MM.1S (cell line): ENCODE data around the gene ASZ1.
"Not testable (repeated sequence)": the region's sequence is repeated elsewhere in the genome, so short reads cannot be mapped to it uniquely, and the experiment has no call there.

ENCODE experiments used
- DNase-seq: peaks from one replicate; pipeline ENCODE4 v3.0.0-alpha.2; 2015
- H2AFZ ChIP-seq: fragments of 300-600 bp; sonication (generic); 2 replicates; pipeline ENCODE4 v1.6.0; 2016; ENCODE audit warnings: antibody characterized with exemption, low read length
- H3F3A ChIP-seq: fragments of 300-600 bp; sonication (generic); 2 replicates; pipeline ENCODE4 v1.6.1; 2016; ENCODE audit warnings: mild to moderate bottlenecking, antibody characterized with exemption, low read length, moderate library complexity, mixed read lengths; ENCODE audit not compliant: insufficient read depth
- H3K27ac ChIP-seq: fragments of 300-600 bp; sonication (generic); 2 replicates; pipeline ENCODE4 v1.5.1; 2016; ENCODE audit warnings: mild to moderate bottlenecking, low read length
- H3K27me3 ChIP-seq: fragments of 300-600 bp; sonication (generic); replicated peaks from 2 replicates; pipeline ENCODE4 v1.6.0; 2016; ENCODE audit warnings: low read length; ENCODE audit not compliant: insufficient read depth
- H3K36me3 ChIP-seq: fragments of 300-600 bp; sonication (generic); replicated peaks from 2 replicates; pipeline ENCODE4 v1.6.1; 2016; ENCODE audit warnings: mild to moderate bottlenecking, low read length, mixed read lengths; ENCODE audit not compliant: insufficient read depth
- H3K4me1 ChIP-seq: fragments of 300-600 bp; sonication (generic); 2 replicates; pipeline ENCODE4 v1.6.1; 2016; ENCODE audit warnings: low read length, mixed read lengths
- H3K4me2 ChIP-seq: fragments of 300-600 bp; sonication (generic); 2 replicates; pipeline ENCODE4 v1.6.0; 2016; ENCODE audit warnings: low read depth, low read length
- H3K4me3 ChIP-seq: fragments of 300-600 bp; sonication (generic); 2 replicates; pipeline ENCODE4 v1.5.1; 2016; ENCODE audit warnings: low read length, mixed read lengths
- H3K79me2 ChIP-seq: fragments of 300-600 bp; sonication (generic); 2 replicates; pipeline ENCODE4 v1.6.1; 2016; ENCODE audit warnings: mixed run types, low read length, mixed read lengths
- H3K9ac ChIP-seq: fragments of 300-600 bp; sonication (generic); 2 replicates; pipeline ENCODE4 v1.6.1; 2016; ENCODE audit warnings: low read length, mixed read lengths
- H3K9me2 ChIP-seq: fragments of 300-600 bp; sonication (generic); replicated peaks from 2 replicates; pipeline ENCODE4 v1.6.1; 2016; ENCODE audit warnings: mild to moderate bottlenecking, low read length, mixed read lengths; ENCODE audit not compliant: insufficient read depth
- H3K9me3 ChIP-seq: fragments of 300-600 bp; sonication (generic); replicated peaks from 2 replicates; pipeline ENCODE4 v1.6.1; 2016; ENCODE audit warnings: mild to moderate bottlenecking, low read length, mixed read lengths; ENCODE audit not compliant: insufficient read depth
- H4K20me1 ChIP-seq: fragments of 300-600 bp; sonication (generic); 2 replicates; pipeline ENCODE4 v1.6.1; 2016; ENCODE audit warnings: mild to moderate bottlenecking, low read length, moderate library complexity, mixed read lengths; ENCODE audit not compliant: insufficient read depth
- CTCF ChIP-seq: fragments of 300-600 bp; sonication (generic); IDR thresholded peaks from 2 replicates; pipeline ENCODE4 v1.5.1; 2016; ENCODE audit warnings: antibody characterized with exemption, low read length, mixed read lengths
- EZH2 ChIP-seq: fragments of 300-600 bp; sonication (generic); optimal IDR thresholded peaks from 2 replicates; pipeline ENCODE3; 2017; ENCODE audit warnings: low read depth, mild to moderate bottlenecking, antibody characterized with exemption, low read length, mixed read lengths
- EZH2phosphoT487 ChIP-seq: fragments of 300-600 bp; sonication (generic); IDR thresholded peaks from 2 replicates; pipeline ENCODE4 v1.6.1; 2018; ENCODE audit warnings: antibody characterized with exemption, low read length

Gene ASZ1

GRCh38 chr7:117444646-117445045 is 17.4 kb upstream of the ASZ1 start:
- Histone ChIP-seq H3K9ac (no peak overlapping the region), H3K36me3 (no peaks in the 10 kb centered on the region), H3K4me2 (no peak overlapping the region), H4K20me1 (no peaks in the 10 kb centered on the region), H3K79me2 (no peaks in the 10 kb centered on the region), H3K27ac (no peak overlapping the region), H3K4me1 (no peaks in the 10 kb centered on the region), H3K9me2 (no peaks in the 10 kb centered on the region), H2AFZ (no peak overlapping the region), H3F3A (no peaks in the 10 kb centered on the region), H3K4me3 (no peak overlapping the region), H3K9me3 (no peaks in the 10 kb centered on the region), H3K27me3 (no peaks in the 10 kb centered on the region)
- TF ChIP-seq EZH2phosphoT487, result no peak
- no peak for TF ChIP-seq CTCF
- TF ChIP-seq EZH2, result no peak
- no peak for DNase-seq

- no peaks in the 10 kb centered on the region for H3K36me3 ChIP-seq
- no peaks in the 10 kb centered on the region for H3K79me2 ChIP-seq
- DNase-seq, result peak; percentile 28
- H3K4me2 ChIP-seq, result no peak overlapping the region
- H3K4me3 ChIP-seq, result no peak overlapping the region
- no peaks in the 10 kb centered on the region for H3K9me3 ChIP-seq
- H3K4me1 ChIP-seq, result no peaks in the 10 kb centered on the region
- no peaks in the 10 kb centered on the region for H3F3A ChIP-seq
- H4K20me1 ChIP-seq, result no peaks in the 10 kb centered on the region
- no peak overlapping the region for H3K9ac ChIP-seq
- TF ChIP-seq EZH2phosphoT487 (no peak), CTCF (no peak), EZH2 (no peak)
- H2AFZ ChIP-seq, result no peak overlapping the region
- no peak overlapping the region for H3K27ac ChIP-seq
- no peaks in the 10 kb centered on the region for H3K9me2 ChIP-seq
- no peaks in the 10 kb centered on the region for H3K27me3 ChIP-seq
These were observed 8.3 kb upstream of the ASZ1 start for GRCh38 chr7:117435475-117436043.

GRCh38 chr7:117424090-117424829 is 3.0 kb downstream of the ASZ1 start:
- no peak overlapping the region for H3K27ac ChIP-seq
- no peaks in the 10 kb centered on the region for H4K20me1 ChIP-seq
- H3K4me1 ChIP-seq, result no peaks in the 10 kb centered on the region
- no peak overlapping the region for H3K4me3 ChIP-seq
- no peaks in the 10 kb centered on the region for H3K9me2 ChIP-seq
- H3F3A ChIP-seq, result no peaks in the 10 kb centered on the region
- no peak for TF ChIP-seq EZH2phosphoT487
- no peak for TF ChIP-seq EZH2
- TF ChIP-seq CTCF, result no peak
- no peak overlapping the region for H2AFZ ChIP-seq
- no peaks in the 10 kb centered on the region for H3K36me3 ChIP-seq
- no peak for DNase-seq
- no peak overlapping the region for H3K4me2 ChIP-seq
- H3K9ac ChIP-seq, result no peak overlapping the region
- no peaks in the 10 kb centered on the region for H3K27me3 ChIP-seq
- H3K79me2 ChIP-seq, result no peaks in the 10 kb centered on the region
- H3K9me3 ChIP-seq, result no peaks in the 10 kb centered on the region

GRCh38 chr7:117414591-117414990 is 12.7 kb downstream of the ASZ1 start:
- H3K4me3 ChIP-seq, H3K27me3 ChIP-seq, H3K27ac ChIP-seq, H3K4me1 ChIP-seq, H2AFZ ChIP-seq, H3K4me2 ChIP-seq, H3K9ac ChIP-seq, H3K9me2 ChIP-seq, H4K20me1 ChIP-seq, H3K9me3 ChIP-seq, H3K79me2 ChIP-seq, DNase-seq, H3K36me3 ChIP-seq, H3F3A ChIP-seq: not testable (repeated sequence)
